ENCODE data around the gene NUDT15.

- no peak for TF ChIP-seq CTCF (conservative IDR thresholded peaks at IDR 0.05; ENCODE audit: low read length)
- TF ChIP-seq EZH2phosphoT487 (IDR thresholded peaks at IDR 0.05; ENCODE audit: borderline replicate concordance, low read depth, low read length): no peak
These were observed 31.4 kb downstream of the NUDT15 start for GRCh38 chr13:48068952-48069351.

Measured in OCI-LY7 (cell line).